Ovary (tissue), 9 donors: ENCODE measurements around the gene TAF12. TPM values are rescaled to one million over a fixed set of nuclear protein-coding genes. Genes with fewer than 3 reads are reported as not detected.
"Not testable (repeated sequence)": the region's sequence is repeated elsewhere in the genome, so short reads cannot be mapped to it uniquely, and the experiment has no call there.

ENCODE experiments used
- DNase-seq, 5 donors: peaks; one replicate each; pipeline ENCODE4 v3.0.0-alpha.2; 2019 to 2020
- H3K27ac ChIP-seq, 2 donors: fragments of 200-600 bp; one replicate each; pipeline versions ENCODE4 v1.5.1 to v1.8.0; 2019 to 2022
- H3K27me3 ChIP-seq: fragments of 200-600 bp; one replicate; pipeline ENCODE4 v1.8.0; 2022
- H3K36me3 ChIP-seq: fragments of 200-600 bp; sonication (generic); one replicate; pipeline ENCODE4 v1.5.1; 2019
- H3K4me1 ChIP-seq: one replicate; pipeline ENCODE4 v1.8.1; 2013; ENCODE audit warnings: mild to moderate bottlenecking, moderate library complexity; ENCODE audit not compliant: insufficient read depth
- H3K4me3 ChIP-seq: fragments of 200-600 bp; sonication (generic); one replicate; pipeline ENCODE4 v1.5.1; 2017
- H3K9me3 ChIP-seq, 2 donors: fragments of 200-600 bp in 1 of 2; sonication (generic) in 1 of 2; one replicate each; pipeline versions ENCODE4 v1.5.1 to v1.8.1; 2013 to 2019; ENCODE audit warnings: mild to moderate bottlenecking in 1 of 2, moderate library complexity in 1 of 2
- EP300 ChIP-seq: sonication (generic); formaldehyde crosslinking; IDR thresholded peaks from one replicate; pipeline ENCODE4 v1.6.1; 2017; ENCODE audit warnings: antibody characterized with exemption
- POLR2A ChIP-seq: fragments of 450-650 bp; IDR thresholded peaks from one replicate; pipeline ENCODE4 v1.6.1; 2017; ENCODE audit warnings: antibody characterized with exemption, mild to moderate bottlenecking, moderate library complexity
- WGBS, 3 donors: extraction: QIAGEN DNeasy Blood & Tissue Kit in 1 of 3; methylation state at CpG; one replicate each; pipeline versions ENCODE4 v1.1.5 to v1.1.7; 2013 to 2017; 5-methylcytosine and 5-hydroxymethylcytosine counted together
- intact Hi-C, 4 donors: fragments of 100-400 bp; cut with DNase I; formaldehyde crosslinking; loops; one replicate each; pipeline versions ENCODE4 v1.11.0 to v1.15.1; 2022 to 2023
- polyA plus RNA-seq, 2 donors: library from polyadenylated mRNA; stranded (reverse); fragments of 200-250 nt in 1 of 2; fragments of 350-450 nt in 1 of 2; fragmentation: Illumina TruSeq in 1 of 2; extraction: RNeasy Lipid Tissue Mini Kit (QIAGEN cat#74804) in 1 of 2; gene quantifications; one replicate each; pipeline ENCODE4 v1.2.3, GENCODE V29; 2013 to 2014
- total RNA-seq, 7 donors: library from RNA; depleted of rRNA in 2 of 7; stranded (reverse); fragments of >200 nt in 2 of 7; fragmentation: NEBNext Ultra II Directional in 3 of 7; extraction: Animal tissue kit (Norgen Biotek cat#: 25700) in 3 of 7; gene quantifications; one replicate each; pipeline versions ENCODE4 v1.1.0 to v1.2.4, GENCODE V29; 2016 to 2023
- TF ChIP-seq, protein P1 (sequence below), 3 donors: fragments of 450-650 bp in 2 of 3; fragments of 200-600 bp in 1 of 3; IDR thresholded peaks; one replicate each; pipeline versions ENCODE4 v1.5.1 to v1.8.0; 2016 to 2022; ENCODE audit warnings: antibody characterized with exemption in 3 of 3, mild to moderate bottlenecking in 1 of 3
- donor health status: DM: no; HTN: no; CAD: no; lungs with moderate emphysema.
- donor health status: DM: no; HTN: no; CAD: no.
- donor health status: Bipolar disorder and iron deficiency.
- donor health status: DM: yes; HTN: yes; CAD: no.
- donor health status: DM: no; HTN: no; CAD: no.
- donor health status: DM: yes; HTN: yes; CAD: no.

Gene TAF12
- total and polyA plus RNA-seq, 9 donors = 15.4 to 39.4 (median 21.4) TPM

DNA sequence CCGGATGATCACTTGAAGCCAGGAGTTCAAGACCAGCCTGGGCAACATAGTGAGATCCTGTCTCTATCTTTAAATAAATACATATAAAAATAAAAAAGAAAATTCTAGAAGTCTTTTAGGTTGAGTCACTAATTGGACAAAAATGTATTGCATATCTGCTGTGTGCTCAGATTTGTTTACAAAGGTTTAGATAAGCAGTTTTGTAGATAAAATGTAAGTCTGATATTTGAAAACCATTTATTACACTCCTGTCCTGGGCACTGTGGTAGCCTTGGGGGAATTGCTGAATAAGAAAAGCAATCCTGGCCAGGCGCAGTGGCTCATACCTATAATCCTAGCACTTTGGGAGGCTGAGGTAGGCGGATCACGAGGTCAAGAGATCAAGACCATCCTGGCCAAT lies 37.3 kb upstream of the TAF12 start:
- TF ChIP-seq EP300 (no peak), POLR2A (no peak)
- TF ChIP-seq, protein P1, sequence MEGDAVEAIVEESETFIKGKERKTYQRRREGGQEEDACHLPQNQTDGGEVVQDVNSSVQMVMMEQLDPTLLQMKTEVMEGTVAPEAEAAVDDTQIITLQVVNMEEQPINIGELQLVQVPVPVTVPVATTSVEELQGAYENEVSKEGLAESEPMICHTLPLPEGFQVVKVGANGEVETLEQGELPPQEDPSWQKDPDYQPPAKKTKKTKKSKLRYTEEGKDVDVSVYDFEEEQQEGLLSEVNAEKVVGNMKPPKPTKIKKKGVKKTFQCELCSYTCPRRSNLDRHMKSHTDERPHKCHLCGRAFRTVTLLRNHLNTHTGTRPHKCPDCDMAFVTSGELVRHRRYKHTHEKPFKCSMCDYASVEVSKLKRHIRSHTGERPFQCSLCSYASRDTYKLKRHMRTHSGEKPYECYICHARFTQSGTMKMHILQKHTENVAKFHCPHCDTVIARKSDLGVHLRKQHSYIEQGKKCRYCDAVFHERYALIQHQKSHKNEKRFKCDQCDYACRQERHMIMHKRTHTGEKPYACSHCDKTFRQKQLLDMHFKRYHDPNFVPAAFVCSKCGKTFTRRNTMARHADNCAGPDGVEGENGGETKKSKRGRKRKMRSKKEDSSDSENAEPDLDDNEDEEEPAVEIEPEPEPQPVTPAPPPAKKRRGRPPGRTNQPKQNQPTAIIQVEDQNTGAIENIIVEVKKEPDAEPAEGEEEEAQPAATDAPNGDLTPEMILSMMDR (IDR thresholded peaks at IDR 0.05) = no peak
- intact Hi-C loops = no loop called here
- no peak overlapping the region for H3K27ac ChIP-seq
- H3K4me3 ChIP-seq = no peak overlapping the region
- H3K27me3 ChIP-seq = no peaks in the 10 kb centered on the region
- 95 to 96% (median 96%) methylated on average over 4 of the region's 4 CpGs for WGBS, 3 donors
- H3K4me1 ChIP-seq = no peaks in the 10 kb centered on the region
- no peak for DNase-seq
- no peaks in the 10 kb centered on the region for H3K9me3 ChIP-seq
- no peaks in the 10 kb centered on the region for H3K36me3 ChIP-seq

GRCh38 chr1:28675924-28676257 lies 33.0 kb upstream of the TAF12 start:
- intact Hi-C loops = no loop called here
- no peak for TF ChIP-seq EP300
- TF ChIP-seq, protein P1 (IDR thresholded peaks at IDR 0.05) = no peak
- no peak for TF ChIP-seq POLR2A
- H3K4me1 ChIP-seq = no peaks in the 10 kb centered on the region

DNA sequence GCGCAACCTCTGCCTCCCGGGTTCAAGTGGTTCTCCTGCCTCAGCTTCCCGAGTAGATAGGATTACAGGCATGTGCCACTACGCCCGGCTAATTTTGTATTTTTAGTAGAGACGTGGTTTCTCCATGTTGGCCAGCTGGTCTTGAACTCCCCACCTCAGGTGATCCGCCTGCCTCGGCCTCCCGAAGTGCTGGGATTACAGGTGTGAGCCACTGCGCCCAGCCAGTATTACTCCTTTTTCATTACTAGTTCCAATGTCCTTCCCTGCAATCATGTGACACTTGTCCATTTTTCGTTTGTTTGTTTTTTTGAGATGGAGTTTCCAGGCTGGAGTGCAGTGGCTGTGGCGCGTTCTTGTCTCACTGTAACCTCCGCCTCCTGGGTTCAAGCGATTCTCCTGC lies 30.1 kb upstream of the TAF12 start:
- H3K27ac ChIP-seq, intact Hi-C loops, H3K36me3 ChIP-seq, H3K27me3 ChIP-seq, H3K9me3 ChIP-seq, DNase-seq, H3K4me1 ChIP-seq, H3K4me3 ChIP-seq: not testable (repeated sequence)
- 94 to 95% (median 95%) methylated on average over 15 of the region's 15 CpGs for WGBS, 3 donors

More at GRCh38 chr1:28675924-28676257, 33.0 kb upstream of the TAF12 start:
- no peaks in the 10 kb centered on the region for H3K36me3 ChIP-seq
- no peak overlapping the region for H3K27ac ChIP-seq
- no peak for DNase-seq
- no peak overlapping the region for H3K4me3 ChIP-seq
- H3K9me3 ChIP-seq = no peaks in the 10 kb centered on the region
- H3K27me3 ChIP-seq = no peaks in the 10 kb centered on the region

DNA sequence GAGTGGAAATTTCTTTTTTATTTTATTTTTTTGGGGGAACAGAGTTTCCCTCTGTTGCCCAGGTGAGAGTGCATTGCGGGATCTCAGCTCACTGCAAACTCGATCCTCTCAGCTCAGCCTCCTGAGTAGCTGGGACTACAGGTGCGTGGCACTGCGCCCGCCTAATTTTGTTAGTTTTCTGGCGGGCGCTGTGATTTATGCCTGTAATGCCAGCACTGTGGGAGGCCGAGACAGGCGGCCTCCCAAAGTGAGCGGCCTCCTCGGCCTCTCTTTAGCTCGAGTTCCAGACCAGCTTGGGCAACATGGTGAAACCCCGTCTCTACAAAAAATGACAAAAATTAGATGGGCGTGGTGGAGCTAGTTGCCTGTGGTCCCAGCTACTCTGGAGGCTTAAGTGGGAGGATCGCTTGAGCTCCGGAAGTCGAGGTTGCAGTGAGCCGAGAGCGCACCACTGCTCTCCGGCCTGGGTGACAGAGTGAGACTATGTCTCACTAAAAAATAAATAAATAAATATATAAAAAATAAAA lies 28.4 kb upstream of the TAF12 start:
- TF ChIP-seq EP300 (no peak), POLR2A (no peak)
- TF ChIP-seq, protein P1 (IDR thresholded peaks at IDR 0.05) = no peak
- no peaks in the 10 kb centered on the region for H3K9me3 ChIP-seq
- H3K4me3 ChIP-seq = no peak overlapping the region
- DNase-seq = no peak
- H3K4me1 ChIP-seq = peaks cover 1% of the 10 kb centered on the region
- 91 to 94% (median 93%) methylated on average over 20 of the region's 20 CpGs for WGBS, 3 donors
- H3K27me3 ChIP-seq = no peaks in the 10 kb centered on the region
- intact Hi-C loops = no loop called here
- no peak overlapping the region for H3K27ac ChIP-seq
- no peaks in the 10 kb centered on the region for H3K36me3 ChIP-seq

GRCh38 chr1:28668956-28669723 lies 26.3 kb upstream of the TAF12 start:
- Histone ChIP-seq H3K27me3 (no peaks in the 10 kb centered on the region), H3K4me3 (peak overlapping the region; percentile 87), H3K4me1 (peaks cover 1% of the 10 kb centered on the region), H3K9me3 (no peaks in the 10 kb centered on the region), H3K27ac (peak overlapping the region; percentile 97 to 99), H3K36me3 (no peaks in the 10 kb centered on the region)
- WGBS, 3 donors = 0 to 1% (median 0%) methylated on average over 29 to 63 of the region's 63 CpGs
- intact Hi-C loops = no loop called here
- peak; percentile 51 to 73 (median 60) for DNase-seq
- TF ChIP-seq EP300 = no peak
- no peak for TF ChIP-seq POLR2A
- TF ChIP-seq, protein P1 (IDR thresholded peaks at IDR 0.05) = no peak
